ENCODE results near the gene DHCR24.
"Not testable (repeated sequence)": the region's sequence is repeated elsewhere in the genome, so short reads cannot be mapped to it uniquely, and the experiment has no call there.

Gene DHCR24

DNA sequence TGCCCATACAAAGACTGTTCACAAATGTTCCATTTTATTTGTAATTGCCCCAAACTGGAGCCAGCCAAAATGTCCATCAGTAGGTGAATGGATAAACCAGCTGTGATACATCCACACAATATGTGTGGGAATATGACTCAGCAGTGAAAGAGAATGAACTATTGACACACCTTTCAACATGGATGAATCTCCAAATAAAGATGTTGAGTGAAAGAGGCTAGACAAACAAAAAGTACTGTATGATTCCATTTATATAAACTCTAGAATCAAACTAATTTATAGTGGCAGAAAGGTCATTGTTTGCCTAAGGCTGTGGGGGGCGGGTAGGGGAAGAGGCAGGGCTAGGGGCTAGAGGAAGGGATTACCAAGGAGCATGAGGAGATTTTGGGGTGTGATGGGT is 4.5 kb downstream of the DHCR24 start:
- TF ChIP-seq, protein P1, sequence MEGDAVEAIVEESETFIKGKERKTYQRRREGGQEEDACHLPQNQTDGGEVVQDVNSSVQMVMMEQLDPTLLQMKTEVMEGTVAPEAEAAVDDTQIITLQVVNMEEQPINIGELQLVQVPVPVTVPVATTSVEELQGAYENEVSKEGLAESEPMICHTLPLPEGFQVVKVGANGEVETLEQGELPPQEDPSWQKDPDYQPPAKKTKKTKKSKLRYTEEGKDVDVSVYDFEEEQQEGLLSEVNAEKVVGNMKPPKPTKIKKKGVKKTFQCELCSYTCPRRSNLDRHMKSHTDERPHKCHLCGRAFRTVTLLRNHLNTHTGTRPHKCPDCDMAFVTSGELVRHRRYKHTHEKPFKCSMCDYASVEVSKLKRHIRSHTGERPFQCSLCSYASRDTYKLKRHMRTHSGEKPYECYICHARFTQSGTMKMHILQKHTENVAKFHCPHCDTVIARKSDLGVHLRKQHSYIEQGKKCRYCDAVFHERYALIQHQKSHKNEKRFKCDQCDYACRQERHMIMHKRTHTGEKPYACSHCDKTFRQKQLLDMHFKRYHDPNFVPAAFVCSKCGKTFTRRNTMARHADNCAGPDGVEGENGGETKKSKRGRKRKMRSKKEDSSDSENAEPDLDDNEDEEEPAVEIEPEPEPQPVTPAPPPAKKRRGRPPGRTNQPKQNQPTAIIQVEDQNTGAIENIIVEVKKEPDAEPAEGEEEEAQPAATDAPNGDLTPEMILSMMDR (IDR thresholded peaks at IDR 0.05; ENCODE audit: insufficient read depth, low read depth, low read length, missing control alignments) = no peak
- H3K4me3 ChIP-seq (ENCODE audit: low read length) = no peak overlapping the region
- peak; percentile 76 for DNase-seq (ENCODE audit: low read depth)

GRCh38 chr1:54881604-54882003 is 5.4 kb downstream of the DHCR24 start:
- DNase-seq (ENCODE audit: low read depth); H3K4me3 ChIP-seq (ENCODE audit: low read length): not testable (repeated sequence)

- no peak overlapping the region for H3K4me3 ChIP-seq (ENCODE audit: low read length)
- DNase-seq (ENCODE audit: low read depth) = no peak
- TF ChIP-seq, protein P1 (IDR thresholded peaks at IDR 0.05; ENCODE audit: insufficient read depth, low read depth, low read length, missing control alignments) = no peak
Observed at GRCh38 chr1:54879872-54880271, 7.1 kb downstream of the DHCR24 start.

GRCh38 chr1:54876814-54877213 is 10.2 kb downstream of the DHCR24 start:
- TF ChIP-seq, protein P1 (IDR thresholded peaks at IDR 0.05; ENCODE audit: insufficient read depth, low read depth, low read length, missing control alignments) = no peak
- H3K4me3 ChIP-seq (ENCODE audit: low read length) = no peak overlapping the region
- no peak for DNase-seq (ENCODE audit: low read depth)

DNA sequence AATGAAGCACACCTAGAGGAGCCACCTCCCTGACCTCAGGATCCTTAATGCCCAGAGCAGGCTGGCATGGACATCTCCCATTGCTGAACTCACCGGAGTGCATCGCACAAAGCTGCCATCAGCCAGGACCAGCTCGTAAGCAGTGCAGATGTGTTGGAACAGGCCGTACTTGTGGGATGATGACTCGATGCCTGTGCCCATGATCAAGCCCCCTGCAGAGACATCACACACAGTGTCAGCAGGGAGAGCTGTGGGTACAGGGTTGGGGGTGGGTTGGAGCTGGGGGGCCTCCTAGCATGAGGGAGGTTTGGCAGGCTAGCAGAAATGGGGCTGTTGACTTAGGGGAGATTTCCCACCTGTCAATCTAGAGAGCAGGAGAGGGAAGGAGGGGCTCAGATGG is 12.0 kb downstream of the DHCR24 start:
- DNase-seq (ENCODE audit: low read depth) = no peak
- TF ChIP-seq, protein P1 (IDR thresholded peaks at IDR 0.05; ENCODE audit: insufficient read depth, low read depth, low read length, missing control alignments) = no peak
- no peak overlapping the region for H3K4me3 ChIP-seq (ENCODE audit: low read length)

DNA sequence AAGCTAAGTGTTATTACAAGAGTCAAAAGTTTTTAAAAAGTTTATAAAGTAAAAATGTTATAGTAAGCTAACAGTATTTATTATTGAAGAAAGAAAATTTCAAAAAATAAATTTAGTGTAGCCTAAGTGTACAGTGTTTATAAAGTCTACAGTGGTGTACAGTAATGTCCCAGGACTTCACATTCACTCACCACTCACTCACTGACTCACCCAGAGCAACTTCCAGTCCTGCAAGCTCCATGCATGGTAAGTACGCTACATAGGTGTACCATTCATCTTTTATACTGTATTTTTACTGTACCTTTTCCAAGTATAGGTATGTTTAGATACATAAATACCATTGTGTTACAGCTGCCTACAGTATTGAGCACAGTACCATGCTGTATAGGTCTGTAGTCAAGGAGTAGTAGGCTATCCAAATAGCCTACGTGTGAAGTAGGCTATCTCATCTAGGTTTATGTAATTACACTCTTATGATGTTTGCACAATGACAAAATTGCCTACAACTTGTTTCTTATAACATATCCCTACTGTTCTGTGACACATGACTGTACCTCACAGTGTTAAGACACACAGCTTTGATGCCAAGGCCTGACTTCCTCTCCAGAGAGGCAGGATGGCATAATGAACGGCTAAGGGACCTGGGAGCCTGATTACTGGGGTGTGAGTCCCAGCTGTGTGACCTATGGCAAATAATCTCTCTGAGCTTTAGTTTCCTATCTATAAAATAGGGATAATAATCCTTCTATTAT is 12.7 kb downstream of the DHCR24 start:
- no peak overlapping the region for H3K4me3 ChIP-seq (ENCODE audit: low read length)
- TF ChIP-seq, protein P1 (IDR thresholded peaks at IDR 0.05; ENCODE audit: insufficient read depth, low read depth, low read length, missing control alignments) = no peak
- peak; percentile 46 for DNase-seq (ENCODE audit: low read depth)

- no peak overlapping the region for H3K4me3 ChIP-seq (ENCODE audit: low read length)
- TF ChIP-seq, protein P1 (IDR thresholded peaks at IDR 0.05; ENCODE audit: insufficient read depth, low read depth, low read length, missing control alignments) = no peak
- DNase-seq (ENCODE audit: low read depth) = no peak
Observed at GRCh38 chr1:54872036-54872331, 15.0 kb downstream of the DHCR24 start.

Measured in epithelial cell of esophagus (primary cell).